Activated CD8-positive, alpha-beta memory T cell treated with anti-CD3 and anti-CD28 coated beads for 48 hours (primary cell): ENCODE data around the gene RBM19.

Experiments used
- DNase-seq, 3 experiments: peaks; one replicate each; pipeline ENCODE4 v3.0.0-alpha.2; 2020; ENCODE audit warnings: low read depth in 2 of 3, low spot score in 2 of 3

The RBM19 gene

DNA sequence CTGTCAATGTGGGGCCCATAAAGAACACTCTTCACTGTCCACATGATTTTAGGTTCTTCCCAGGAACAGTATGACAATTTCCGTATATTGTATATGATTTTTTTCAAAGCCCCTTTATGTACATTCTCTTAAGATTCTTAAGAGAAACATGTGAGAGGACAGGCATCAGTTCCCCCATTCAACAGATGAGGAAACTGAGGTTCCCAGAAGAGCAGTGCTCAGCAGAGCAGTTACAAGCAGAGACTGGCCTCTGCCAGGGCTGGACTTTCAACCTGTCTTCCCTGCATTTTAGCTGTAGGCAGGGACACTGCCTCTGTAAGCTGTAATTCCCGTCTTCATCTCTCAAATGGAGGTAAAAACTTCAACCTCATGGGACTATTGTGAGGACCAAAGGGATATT is 77.7 kb downstream of the RBM19 start:
- DNase-seq: no peak

DNA sequence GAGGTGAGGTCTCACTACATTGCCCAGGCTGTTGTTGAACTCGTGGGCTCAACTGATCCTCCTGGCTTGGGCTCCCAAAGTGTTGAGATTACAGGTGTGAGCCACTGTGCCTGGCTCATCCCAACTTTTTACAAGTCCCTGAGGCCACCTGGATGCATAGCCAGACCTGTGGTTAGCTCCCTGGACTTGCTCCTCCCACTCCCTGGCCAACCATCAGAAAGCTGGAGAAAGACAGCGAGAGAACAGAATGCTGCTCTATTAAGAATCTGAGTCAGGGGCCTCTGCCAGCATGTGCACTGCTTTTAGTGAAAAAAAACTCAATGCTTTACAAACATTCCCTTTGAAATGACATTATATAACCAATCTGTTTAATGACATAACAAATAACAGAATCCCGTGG is 78.2 kb downstream of the RBM19 start:
- DNase-seq: no peak

DNA sequence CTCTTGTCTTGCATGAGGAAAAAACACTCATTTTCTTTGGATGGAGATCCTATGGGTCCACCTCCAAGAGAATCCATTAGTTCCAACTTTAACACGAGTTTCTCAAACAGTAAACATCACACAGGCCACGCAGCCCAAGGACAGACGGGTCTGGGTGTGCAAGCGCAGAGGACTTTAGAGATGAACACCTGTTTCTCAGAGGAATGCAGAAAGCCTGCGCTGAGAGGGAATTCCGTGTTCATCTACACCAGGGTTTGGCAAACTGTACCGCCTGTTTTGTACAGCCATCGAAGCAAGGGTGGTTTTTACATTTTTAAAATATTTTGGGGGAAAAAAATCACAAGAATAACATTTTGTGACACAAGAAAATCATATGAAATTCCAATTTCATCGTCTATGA is 79.4 kb downstream of the RBM19 start:
- no peak for DNase-seq

DNA sequence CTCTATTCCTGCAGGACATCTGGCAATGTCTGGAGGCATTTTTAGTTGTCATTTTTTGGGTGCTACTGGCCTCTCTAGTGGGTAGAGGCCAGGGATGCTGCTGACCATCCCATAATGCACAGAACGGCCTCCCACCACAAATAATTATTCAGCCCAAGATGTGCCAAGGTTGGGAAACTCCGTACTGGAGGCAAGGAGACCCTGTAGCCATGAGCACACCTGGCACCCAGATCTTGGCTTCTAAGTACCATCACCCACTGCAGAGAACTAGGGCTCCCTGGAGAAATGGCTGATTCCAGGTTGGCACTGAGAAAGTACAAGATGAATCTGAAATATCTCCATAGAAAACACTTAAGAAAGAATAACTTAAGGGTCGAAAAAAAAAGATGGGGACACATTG is 81.7 kb downstream of the RBM19 start:
- no peak for DNase-seq

DNA sequence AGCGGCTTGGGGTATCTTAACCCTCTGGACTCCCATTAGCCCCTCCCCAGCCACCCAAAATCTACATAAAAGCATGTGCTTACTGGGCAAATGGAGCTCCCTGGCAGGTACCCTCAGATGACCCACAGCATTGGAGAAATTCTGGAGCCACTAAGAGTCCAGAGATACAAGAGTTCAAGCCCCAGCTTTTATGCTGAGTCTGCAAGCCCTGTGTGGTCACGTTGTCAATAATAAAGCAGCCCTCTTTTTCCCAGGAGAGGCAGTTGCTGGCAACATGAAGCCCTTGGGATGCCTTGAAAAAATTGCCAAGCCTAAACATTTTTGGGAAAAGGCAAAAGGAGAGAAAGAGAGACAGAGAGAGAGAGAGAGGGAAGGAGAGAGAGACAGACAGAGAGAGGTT is 83.4 kb downstream of the RBM19 start:
- DNase-seq: no peak

DNA sequence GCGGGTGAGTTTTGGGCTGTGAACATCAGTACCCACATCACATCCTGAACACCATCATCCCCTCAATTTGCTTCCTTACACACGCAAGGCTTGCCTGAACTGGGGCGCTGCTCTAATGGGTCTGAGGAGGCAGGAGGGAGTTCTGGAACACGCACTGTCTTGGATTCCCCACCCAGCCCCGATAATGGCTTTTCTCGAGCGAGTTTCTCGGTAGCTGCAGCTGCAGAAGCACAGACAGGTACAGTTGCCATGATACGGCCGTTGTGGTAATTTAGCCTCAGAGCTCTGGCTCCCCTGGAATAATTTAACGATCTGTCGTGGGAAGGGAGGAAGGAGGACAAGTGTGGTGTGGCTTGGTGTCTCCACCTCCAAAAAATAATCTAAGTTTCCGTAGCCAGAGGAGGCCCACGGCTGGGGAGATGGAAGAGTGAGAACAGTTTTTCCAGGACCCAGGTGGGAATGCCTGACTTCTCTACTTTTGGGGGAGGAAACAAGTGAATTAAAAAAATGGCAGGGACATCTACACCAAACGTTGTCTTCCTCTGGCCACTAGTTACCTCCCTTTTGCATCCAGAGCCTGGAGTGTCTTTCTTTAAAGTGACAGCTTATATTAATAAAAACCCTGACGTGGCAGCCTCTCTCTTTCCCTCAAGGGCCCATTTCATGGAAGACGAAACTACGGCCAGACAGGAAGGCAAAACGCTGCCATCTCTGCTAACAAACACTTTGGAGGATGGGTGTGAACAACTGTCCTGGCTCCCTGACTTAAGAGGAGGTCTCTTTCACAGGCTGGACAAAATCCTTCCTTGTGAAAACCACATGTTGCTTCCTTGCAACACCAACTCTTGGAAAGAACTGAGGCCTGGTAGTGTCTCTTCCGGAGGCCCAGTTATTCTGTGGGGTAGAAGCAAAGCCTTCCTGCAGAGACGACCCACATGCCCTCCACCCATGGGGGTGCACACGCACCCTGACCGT is 84.8 kb downstream of the RBM19 start:
- DNase-seq: no peak

DNA sequence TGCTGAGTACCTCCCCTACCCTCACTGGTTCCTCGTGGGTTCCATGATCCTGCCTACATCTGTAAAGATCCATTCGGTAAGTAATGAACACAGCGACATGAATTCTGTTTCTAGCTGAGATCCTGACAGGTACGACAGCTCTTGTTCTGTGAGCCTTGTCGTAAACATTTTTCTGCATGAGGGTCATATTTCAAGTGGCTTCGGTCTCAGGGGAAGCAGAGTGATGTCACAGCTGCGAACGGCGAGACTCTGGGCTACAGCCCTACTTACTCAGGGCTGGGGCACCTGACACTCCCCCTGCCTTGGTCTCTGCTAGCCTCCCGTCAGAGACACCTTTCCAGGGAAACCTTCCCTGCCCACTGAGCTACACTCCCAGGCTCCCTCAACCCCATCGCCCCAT is 85.8 kb downstream of the RBM19 start:
- DNase-seq: no peak

DNA sequence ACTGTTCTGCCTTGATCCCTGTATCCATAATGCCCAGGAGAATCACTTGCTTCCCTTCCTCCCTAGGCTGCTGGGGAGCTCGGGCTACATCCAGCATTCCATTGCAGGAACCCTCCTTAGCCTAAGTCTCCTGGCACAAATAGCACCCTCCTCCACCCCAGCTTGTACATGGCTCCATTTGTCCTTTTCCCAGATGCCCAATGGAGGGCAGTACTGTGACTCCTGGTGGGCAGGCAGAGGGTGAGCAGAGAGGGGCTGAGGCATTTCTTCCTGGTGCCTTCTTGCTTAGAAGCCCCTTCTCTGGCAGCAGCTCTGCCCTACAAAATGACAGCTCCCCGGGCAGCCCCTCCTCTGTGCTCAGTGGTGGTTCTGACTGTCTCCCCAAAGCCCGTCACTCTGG is 86.5 kb downstream of the RBM19 start:
- no peak for DNase-seq

DNA sequence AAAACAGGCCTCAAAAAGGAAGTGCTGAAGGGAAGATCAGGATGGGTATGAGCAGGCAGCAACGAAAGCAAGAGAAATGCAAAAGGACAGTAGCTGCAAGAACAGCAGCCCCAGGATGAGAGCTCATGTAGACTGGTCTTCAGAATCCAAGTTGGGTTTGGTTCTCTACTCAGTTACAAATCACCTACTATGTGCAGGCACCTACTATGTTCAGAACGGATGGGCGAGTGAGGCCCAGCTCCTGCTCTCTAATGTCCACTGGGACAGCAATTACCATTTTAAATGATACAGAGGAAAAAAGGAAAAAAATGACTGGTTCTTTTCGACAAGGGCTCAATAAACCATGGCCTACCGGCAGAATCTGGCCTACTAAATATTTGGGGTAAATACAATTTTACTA is 88.5 kb downstream of the RBM19 start:
- DNase-seq: no peak

DNA sequence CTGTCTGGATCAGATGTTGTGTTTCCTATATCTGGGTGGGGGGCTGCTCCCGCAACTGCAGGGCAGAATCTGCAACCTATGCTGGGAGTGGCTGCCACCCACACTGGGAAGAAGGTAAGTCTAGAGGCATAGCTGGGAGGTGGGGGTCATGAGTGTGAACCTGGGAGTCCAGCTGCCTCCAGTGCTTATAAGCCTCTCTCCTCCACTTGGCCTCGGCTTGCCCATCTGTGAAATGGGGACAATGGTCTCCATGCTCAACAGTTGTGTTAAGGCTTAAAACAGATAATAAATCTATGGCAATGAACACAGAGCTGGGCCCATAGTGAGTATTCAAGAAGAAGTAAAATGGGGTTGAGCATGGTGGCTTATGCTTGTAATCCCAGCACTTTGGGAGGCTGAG is 90.0 kb downstream of the RBM19 start:
- DNase-seq: no peak

DNA sequence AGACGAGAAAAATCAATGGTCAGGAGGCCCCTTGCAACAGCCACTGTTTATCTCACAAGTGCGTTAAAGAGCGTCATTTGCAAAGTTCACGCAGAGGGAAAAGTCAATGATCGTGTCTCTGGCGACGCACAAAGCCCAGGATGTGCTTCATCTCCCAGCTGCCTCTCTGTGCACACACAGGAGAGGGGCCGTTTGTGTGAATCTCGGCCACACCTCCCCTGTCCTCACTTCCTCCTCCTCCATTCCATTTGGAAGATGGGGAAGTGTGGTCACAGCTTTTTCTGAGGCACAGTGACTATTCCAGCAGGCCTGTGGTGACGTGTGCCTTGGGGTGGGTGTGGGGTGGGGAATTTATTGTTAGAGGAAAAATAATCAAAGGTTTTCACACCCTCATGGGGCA is 90.4 kb downstream of the RBM19 start:
- no peak for DNase-seq

DNA sequence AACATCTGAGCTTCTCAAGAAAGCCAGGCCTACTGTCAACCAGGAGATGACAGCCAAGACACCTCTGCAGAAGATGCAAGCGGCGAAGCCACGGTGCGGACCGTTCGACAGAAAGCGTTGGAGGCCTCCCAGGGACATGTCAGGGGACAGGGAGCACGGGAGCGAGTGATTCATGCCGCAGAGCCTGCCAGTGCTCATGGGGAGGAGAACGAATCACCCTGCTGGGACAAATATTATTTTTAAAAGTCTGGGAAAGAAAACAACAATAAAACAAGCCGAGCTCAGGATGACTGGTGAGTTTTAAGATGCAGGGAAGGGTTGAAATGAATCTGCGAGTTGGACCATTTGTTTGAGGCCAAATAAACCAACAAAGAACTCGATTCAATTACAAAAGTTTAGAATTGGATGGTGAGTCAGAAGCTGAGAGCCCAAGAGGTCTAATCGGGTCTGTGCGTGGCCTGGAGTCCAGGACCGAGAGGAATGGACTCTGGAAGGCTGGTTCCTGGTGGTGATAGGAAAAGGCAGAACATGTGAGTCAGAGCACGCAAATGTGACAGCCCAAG is 91.0 kb downstream of the RBM19 start:
- DNase-seq: no peak

DNA sequence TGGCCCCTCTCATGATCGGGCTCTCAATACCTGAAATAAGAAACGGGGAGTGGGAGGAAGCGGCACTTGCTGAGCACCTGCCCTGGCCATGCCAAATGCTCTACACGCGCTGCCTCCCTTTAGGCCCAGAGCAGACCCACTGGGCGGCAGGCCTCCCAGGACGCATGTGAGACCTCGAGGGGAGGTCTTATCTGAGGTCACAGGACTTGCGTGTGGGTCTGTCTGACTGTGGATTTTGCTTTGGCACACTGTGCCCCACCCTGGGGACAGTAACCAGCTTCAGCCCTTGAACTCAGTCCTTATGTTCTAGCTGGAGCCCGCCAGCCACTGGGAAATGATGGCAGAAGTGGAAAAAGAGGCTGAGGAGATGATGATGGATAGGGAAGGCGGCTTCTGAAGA is 91.8 kb downstream of the RBM19 start:
- no peak for DNase-seq

DNA sequence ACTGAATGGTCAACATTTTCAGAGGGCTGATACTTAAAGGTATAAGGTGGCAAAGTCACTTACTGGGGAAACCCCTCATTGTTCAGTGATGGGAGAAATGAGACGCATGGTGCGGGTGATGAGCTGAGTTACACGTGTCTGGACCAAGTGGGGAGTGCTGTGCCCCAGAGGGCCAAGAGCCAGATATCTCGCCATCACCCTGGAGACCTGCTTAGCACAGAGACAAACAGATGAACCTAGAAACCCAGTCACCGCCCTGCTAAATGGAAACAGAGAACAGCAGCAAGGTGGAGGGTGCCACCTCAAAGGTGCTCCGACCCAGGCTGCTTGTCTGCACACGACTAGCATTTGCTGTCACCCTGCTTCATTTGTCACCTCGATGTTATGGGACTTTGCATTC is 92.4 kb downstream of the RBM19 start:
- no peak for DNase-seq

DNA sequence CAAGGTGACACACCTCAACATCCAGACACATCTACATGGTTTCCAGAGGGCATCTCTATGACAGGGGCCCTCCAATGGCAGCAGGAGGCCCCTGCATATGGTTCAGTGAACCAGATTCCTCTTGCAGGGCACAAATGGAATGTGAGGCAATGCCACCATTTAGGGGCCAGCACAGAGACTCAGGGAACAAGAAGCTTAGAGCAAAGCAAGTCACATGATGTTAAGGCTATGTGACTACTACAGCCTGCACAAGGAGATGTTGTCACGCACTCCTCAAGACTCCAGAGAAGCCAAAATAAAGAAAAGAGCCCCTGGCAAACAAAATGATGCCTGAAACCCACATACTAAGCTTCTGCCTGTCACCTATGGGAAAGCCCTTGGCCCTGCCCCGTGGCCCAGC is 95.2 kb downstream of the RBM19 start:
- no peak for DNase-seq

DNA sequence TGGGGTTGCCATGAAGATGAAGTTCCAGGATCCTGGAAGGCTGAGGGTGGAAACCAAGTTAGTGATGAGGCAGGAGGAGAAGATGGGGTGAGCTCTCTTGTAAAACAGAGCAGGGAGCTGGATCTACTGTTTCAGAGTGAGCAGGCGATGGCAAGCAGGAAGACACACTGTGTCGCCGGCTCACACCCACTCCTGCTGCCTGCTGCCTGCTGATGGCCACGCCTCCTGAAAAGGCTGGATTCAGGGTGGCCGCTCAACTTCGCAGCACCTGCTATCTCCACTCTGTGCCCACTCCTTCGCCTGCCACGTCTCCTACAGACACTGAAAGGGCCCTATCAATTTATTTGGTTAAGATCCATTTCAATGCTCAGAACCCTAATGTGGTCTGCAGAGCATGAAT is 96.1 kb downstream of the RBM19 start:
- DNase-seq: no peak

DNA sequence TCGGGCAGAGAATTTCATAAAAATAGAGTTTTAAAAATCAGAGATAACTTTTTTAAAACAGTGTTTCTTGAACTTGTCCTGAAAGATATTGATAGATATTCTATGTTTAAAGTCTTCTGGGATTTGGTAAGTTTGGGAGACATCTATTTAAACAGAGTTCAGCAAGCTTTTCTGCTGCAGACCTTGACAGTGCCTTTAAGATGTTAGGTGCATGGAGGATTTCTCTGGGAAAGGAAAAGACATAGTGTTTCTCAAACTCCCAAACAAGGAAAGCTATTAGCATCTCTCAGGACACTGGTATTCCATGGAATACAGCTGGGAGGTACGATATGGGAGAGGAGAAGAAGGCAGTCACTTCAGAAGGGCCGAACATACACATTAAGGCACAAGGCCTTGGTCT is 97.8 kb downstream of the RBM19 start:
- DNase-seq: no peak

DNA sequence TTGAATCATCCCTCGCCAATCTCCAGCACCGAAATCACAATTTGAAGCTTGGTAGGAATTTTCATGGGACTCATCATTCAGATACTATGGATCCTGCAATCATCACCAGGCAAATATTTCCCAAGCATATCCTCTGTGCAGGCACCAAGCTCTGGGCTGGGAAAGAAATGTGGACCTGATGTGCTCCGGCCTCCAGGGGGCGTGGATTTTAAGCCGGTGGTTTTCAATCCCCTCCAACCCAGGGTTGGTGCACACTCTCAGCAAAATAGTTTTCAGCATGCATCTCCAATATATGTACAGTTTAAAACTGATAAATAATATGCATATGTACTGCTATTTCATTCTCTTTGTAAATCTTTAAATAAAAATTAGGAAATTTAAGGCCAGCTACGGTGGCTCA is 98.9 kb downstream of the RBM19 start:
- no peak for DNase-seq

DNA sequence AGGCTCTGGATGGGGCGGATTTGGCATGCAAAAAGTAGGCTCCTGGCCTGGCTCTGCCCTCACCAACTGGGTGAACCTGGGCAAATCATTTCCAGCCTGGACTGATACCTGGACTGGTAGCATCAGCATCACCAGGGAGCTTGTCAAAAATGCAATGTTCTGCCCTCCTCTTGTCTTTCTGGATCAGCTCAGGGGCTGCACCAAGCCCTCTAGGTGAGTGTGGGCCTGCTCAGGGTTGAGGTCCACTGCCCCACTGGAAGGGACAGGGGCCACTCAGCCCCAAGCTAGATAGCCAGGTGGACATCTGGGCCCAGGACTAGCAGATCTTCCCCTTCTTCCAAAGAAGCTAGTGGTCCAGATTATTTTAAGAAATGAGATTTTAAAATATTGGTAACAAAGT is 99.6 kb downstream of the RBM19 start:
- no peak for DNase-seq

DNA sequence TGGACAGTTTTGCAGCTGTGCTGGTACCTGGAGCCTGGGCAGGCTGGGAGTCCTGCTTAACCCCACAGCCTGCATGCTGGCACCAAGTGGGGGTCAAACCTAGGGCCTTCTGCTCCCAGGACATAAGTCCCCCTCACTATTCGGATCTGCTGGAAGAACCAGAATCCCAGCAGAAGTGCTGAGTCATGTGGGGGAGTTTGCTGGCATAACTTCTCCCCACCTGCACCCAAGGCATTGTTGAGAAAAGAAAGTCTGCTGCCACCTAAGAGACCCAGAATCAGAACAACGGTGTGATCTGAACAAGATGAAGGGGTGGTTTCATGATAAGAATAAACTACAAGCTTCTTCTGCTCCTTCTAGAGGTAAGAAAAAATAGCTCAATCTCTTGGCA is 102.7 kb downstream of the RBM19 start:
- no peak for DNase-seq

DNA sequence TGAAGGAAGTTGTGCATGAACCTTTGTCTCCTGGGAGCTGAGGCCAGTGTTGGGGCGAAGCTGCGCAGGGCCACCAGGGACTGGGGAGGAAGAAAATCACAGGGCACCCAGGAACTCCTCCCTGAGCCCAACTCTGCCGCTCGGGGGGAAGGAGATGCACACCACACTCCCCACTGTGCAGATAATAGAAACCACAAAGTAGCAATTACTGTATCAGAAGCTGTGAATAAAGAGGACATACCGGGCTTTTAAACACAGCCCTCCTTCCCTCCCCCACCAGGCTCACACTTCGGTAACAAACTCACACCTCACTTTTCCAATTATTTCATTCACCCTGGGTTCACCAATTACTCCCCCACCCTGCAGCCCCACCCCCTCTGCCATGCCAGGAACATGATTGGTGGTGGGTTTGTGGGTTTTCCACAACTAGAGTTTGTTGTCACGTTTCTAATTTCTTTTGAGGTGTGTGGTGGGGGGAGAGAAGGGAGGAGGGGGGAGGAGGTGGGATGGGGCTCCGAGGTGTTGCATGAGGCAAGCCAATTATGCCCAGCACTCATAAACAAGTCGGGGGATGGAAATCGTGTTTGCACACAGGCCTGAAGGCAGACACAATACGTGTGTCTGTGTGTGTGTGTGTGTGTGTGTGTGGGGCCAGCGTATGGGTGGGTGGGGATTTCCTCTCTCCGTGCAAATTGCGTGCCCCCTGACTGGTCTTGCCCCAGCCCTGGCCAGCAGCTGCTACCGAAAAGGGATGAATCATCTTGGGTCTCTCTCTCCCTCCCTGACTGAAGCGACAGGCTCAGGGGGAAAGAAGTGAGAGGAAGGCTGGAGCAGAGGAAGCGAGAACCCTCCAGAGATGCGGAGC is 103.3 kb downstream of the RBM19 start:
- no peak for DNase-seq

DNA sequence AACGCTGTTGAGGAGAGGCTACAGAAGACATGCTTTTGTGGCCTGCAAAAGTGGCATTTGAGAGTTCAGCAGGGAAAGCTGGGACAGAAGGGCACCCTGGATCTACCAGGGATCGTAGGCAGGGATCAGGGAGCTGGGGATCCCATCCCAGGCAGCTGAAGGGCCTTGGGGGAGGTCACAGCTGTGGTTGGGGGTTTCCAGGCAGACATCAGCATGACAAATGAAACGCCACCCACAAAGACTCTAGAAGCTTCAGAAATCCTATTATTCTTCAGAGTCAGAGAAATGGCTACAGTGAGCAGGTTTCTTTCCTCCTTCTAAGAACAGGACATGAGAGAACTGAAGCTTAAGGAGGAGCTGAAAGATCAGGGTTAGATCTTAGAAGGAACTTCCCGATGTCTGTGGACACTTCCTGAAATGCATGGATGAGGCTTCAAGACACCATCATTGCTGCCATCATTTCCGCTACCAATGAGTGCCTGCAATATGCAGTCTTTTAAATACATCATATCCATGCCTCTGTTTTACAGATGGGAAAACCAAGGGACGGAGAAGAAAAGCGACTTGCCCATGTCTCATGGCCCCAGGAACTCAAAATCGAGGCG is 104.3 kb downstream of the RBM19 start:
- no peak for DNase-seq
